Activated naive CD4-positive, alpha-beta T cell treated with Interleukin-2 at 50 U/mL for 16 hours (primary cell): ENCODE data around the gene NEUROG1.

Experiments
- DNase-seq: peaks from one replicate; pipeline ENCODE4 v3.0.0-alpha.2; 2020

NEUROG1 gene

GRCh38 chr5:135561266-135561665 lies 25.5 kb upstream of the NEUROG1 start:
- DNase-seq, result no peak

- DNase-seq, result peak; percentile 62
Measured at GRCh38 chr5:135560858-135561257, 25.1 kb upstream of the NEUROG1 start.

GRCh38 chr5:135559354-135559753 lies 23.6 kb upstream of the NEUROG1 start:
- DNase-seq, result no peak

- DNase-seq, result no peak
Measured at GRCh38 chr5:135557076-135557838, 21.5 kb upstream of the NEUROG1 start.

- DNase-seq, result no peak
Measured at GRCh38 chr5:135556620-135557019, 20.9 kb upstream of the NEUROG1 start.

- DNase-seq, result no peak
Measured at GRCh38 chr5:135555530-135555929, 19.8 kb upstream of the NEUROG1 start.

- no peak for DNase-seq
Measured at GRCh38 chr5:135553688-135554462, 18.1 kb upstream of the NEUROG1 start.

GRCh38 chr5:135551593-135552447 lies 16.1 kb upstream of the NEUROG1 start:
- peak; percentile 51 for DNase-seq

GRCh38 chr5:135549413-135549812 lies 13.6 kb upstream of the NEUROG1 start:
- DNase-seq, result no peak

- DNase-seq, result no peak
Measured at GRCh38 chr5:135547590-135548254, 12.0 kb upstream of the NEUROG1 start.

- no peak for DNase-seq
Measured at GRCh38 chr5:135546912-135547311, 11.1 kb upstream of the NEUROG1 start.

GRCh38 chr5:135546101-135546500 lies 10.3 kb upstream of the NEUROG1 start:
- no peak for DNase-seq

GRCh38 chr5:135545099-135545498 lies 9.3 kb upstream of the NEUROG1 start:
- no peak for DNase-seq

- DNase-seq, result no peak
Measured at GRCh38 chr5:135543485-135544304, 7.9 kb upstream of the NEUROG1 start.

GRCh38 chr5:135543001-135543484 lies 7.3 kb upstream of the NEUROG1 start:
- DNase-seq, result no peak

GRCh38 chr5:135541807-135542502 lies 6.2 kb upstream of the NEUROG1 start:
- no peak for DNase-seq

- no peak for DNase-seq
Measured at GRCh38 chr5:135539430-135540005, 3.8 kb upstream of the NEUROG1 start.

GRCh38 chr5:135538261-135538660 lies 2.5 kb upstream of the NEUROG1 start:
- DNase-seq, result no peak

GRCh38 chr5:135537745-135538144 lies 2.0 kb upstream of the NEUROG1 start:
- DNase-seq, result no peak

- no peak for DNase-seq
Measured at GRCh38 chr5:135537271-135537670, 1.5 kb upstream of the NEUROG1 start.

GRCh38 chr5:135535420-135535819 lies 344 bp downstream of the NEUROG1 start:
- DNase-seq, result no peak
